ENCODE results near the gene PCDH12. TPM values are rescaled to one million over a fixed set of nuclear protein-coding genes. Genes with fewer than 3 reads are reported as not detected.
A peak's percentile ranks its signal among the peaks of the same experiment; 100 is the strongest.

PCDH12 gene
- total RNA-seq, 1 experiment from 2014 or later: 0.15 TPM

- H3K9me2 ChIP-seq (replicated peaks; ENCODE audit: low read length): no peaks in the 10 kb centered on the region
- peaks cover 4% of the 10 kb centered on the region for H3K36me3 ChIP-seq (ENCODE audit: low read depth, low read length)
- BruUV-seq (replicated peaks): no TSS peak
- ATAC-seq: no peak; the same call in 1 of the 2 replicates
- 0 out of 2 replicates have a peak, but pooled peaks cover 2% of the 10 kb centered on the region for H3K79me2 ChIP-seq (ENCODE audit: low read length)
- ChIA-PET CTCF (interaction anchor here (0.6 to 0.7 kb wide), 2 partner anchors 58 to 1203 kb away, joined by 5 read pairs; no protein-coding TSS in a partner anchor), POLR2A (ENCODE audit: unreplicated experiment) (no interaction called here)
- H2AFZ ChIP-seq (ENCODE audit: low read length): no peak overlapping the region
- H4K20me1 ChIP-seq (ENCODE audit: low read length): no peaks in the 10 kb centered on the region
- no peak overlapping the region for H3K27ac ChIP-seq (ENCODE audit: low read length)
- H3K9me3 ChIP-seq (ENCODE audit: low read length): no peaks in the 10 kb centered on the region
- DNase-seq: no peak
- no peak overlapping the region for H3K4me3 ChIP-seq (ENCODE audit: low read length)
- no peak overlapping the region for H3K4me2 ChIP-seq (ENCODE audit: low read length)
- no peaks in the 10 kb centered on the region for H3F3A ChIP-seq (ENCODE audit: low read length, unreplicated experiment)
- H3K9ac ChIP-seq (ENCODE audit: low read length): no peak overlapping the region
- no peaks in the 10 kb centered on the region for H3K27me3 ChIP-seq (ENCODE audit: low read length)
- TF ChIP-seq CTCF (conservative IDR thresholded peaks at IDR 0.05; ENCODE audit: low read depth, low read length): no peak
- no peak for TF ChIP-seq EZH2 (IDR thresholded peaks at IDR 0.05; ENCODE audit: low read length, unreplicated experiment)
- no peak for TF ChIP-seq EZH2phosphoT487 (IDR thresholded peaks at IDR 0.05; ENCODE audit: borderline replicate concordance, low read length)
- intact Hi-C loops (cut with micrococcal nuclease): no loop called here
- no peaks in the 10 kb centered on the region for H3K4me1 ChIP-seq (ENCODE audit: insufficient read depth, low read length)
These were observed 48.6 kb upstream of the PCDH12 start for GRCh38 chr5:142006363-142007236.

- ATAC-seq (no peak), DNase-seq (no peak)
- H3K36me3 ChIP-seq (ENCODE audit: low read depth, low read length): peaks cover 4% of the 10 kb centered on the region
- no peak overlapping the region for H3K27ac ChIP-seq (ENCODE audit: low read length)
- no peaks in the 10 kb centered on the region for H3K27me3 ChIP-seq (ENCODE audit: low read length)
- no peaks in the 10 kb centered on the region for H3K79me2 ChIP-seq (ENCODE audit: low read length)
- no peak for TF ChIP-seq EZH2phosphoT487 (IDR thresholded peaks at IDR 0.05; ENCODE audit: borderline replicate concordance, low read length)
- H3K9ac ChIP-seq (ENCODE audit: low read length): no peak overlapping the region
- ChIA-PET CTCF (no interaction called here), POLR2A (ENCODE audit: unreplicated experiment) (no interaction called here)
- H2AFZ ChIP-seq (ENCODE audit: low read length): no peak overlapping the region
- H3K4me1 ChIP-seq (ENCODE audit: insufficient read depth, low read length): no peaks in the 10 kb centered on the region
- H3K4me3 ChIP-seq (ENCODE audit: low read length): no peak overlapping the region
- H3K9me3 ChIP-seq (ENCODE audit: low read length): no peaks in the 10 kb centered on the region
- no peaks in the 10 kb centered on the region for H3F3A ChIP-seq (ENCODE audit: low read length, unreplicated experiment)
- no peaks in the 10 kb centered on the region for H4K20me1 ChIP-seq (ENCODE audit: low read length)
- H3K4me2 ChIP-seq (ENCODE audit: low read length): no peak overlapping the region
- intact Hi-C loops (cut with micrococcal nuclease): no loop called here
- no TSS peak for BruUV-seq (replicated peaks)
- H3K9me2 ChIP-seq (replicated peaks; ENCODE audit: low read length): no peaks in the 10 kb centered on the region
These were observed 45.3 kb upstream of the PCDH12 start for GRCh38 chr5:142003266-142003800.

GRCh38 chr5:142000704-142001484, 42.9 kb upstream of the PCDH12 start:
- peak; percentile 32 for DNase-seq
- no peaks in the 10 kb centered on the region for H3K9me3 ChIP-seq (ENCODE audit: low read length)

More at GRCh38 chr5:142000704-142001484, 42.9 kb upstream of the PCDH12 start:
- Histone ChIP-seq H3K9me2 (replicated peaks; ENCODE audit: low read length) (no peaks in the 10 kb centered on the region), H3K4me2 (ENCODE audit: low read length) (no peak overlapping the region), H3K27me3 (ENCODE audit: low read length) (no peaks in the 10 kb centered on the region), H3K79me2 (ENCODE audit: low read length) (no peaks in the 10 kb centered on the region), H3K4me3 (ENCODE audit: low read length) (no peak overlapping the region), H2AFZ (ENCODE audit: low read length) (no peak overlapping the region), H3K27ac (ENCODE audit: low read length) (no peak overlapping the region), H3K4me1 (ENCODE audit: insufficient read depth, low read length) (no peaks in the 10 kb centered on the region), H3K9ac (ENCODE audit: low read length) (no peak overlapping the region), H3F3A (ENCODE audit: low read length, unreplicated experiment) (no peaks in the 10 kb centered on the region), H3K36me3 (ENCODE audit: low read depth, low read length) (peaks cover 4% of the 10 kb centered on the region), H4K20me1 (ENCODE audit: low read length) (no peaks in the 10 kb centered on the region)
- CTCF ChIA-PET: no interaction called here
- intact Hi-C loops (cut with micrococcal nuclease): no loop called here
- TF ChIP-seq EZH2 (IDR thresholded peaks at IDR 0.05; ENCODE audit: low read length, unreplicated experiment) (no peak), CTCF (conservative IDR thresholded peaks at IDR 0.05; ENCODE audit: low read depth, low read length) (peak; percentile 52), EZH2phosphoT487 (IDR thresholded peaks at IDR 0.05; ENCODE audit: borderline replicate concordance, low read length) (no peak)
- POLR2A ChIA-PET (ENCODE audit: unreplicated experiment): no interaction called here
- no peak for ATAC-seq
- BruUV-seq (replicated peaks): no TSS peak
